ENCODE results near the gene CTDSPL. TPM values are rescaled to one million over a fixed set of nuclear protein-coding genes. Genes with fewer than 3 reads are reported as not detected.

CTDSPL gene
- total and polyA plus RNA-seq, 2 of the 13 experiments (the other 11 are each of a cell fraction or from before 2014, with no cell fraction given): 26.1 to 142 TPM

- TF ChIP-seq ZBTB10 (CRISPR knock-in tag; IDR thresholded peaks at IDR 0.05; ENCODE audit: borderline replicate concordance) (no peak), HCFC1 (IDR thresholded peaks at IDR 0.05; ENCODE audit: low read depth, low read length) (no peak), SOX13 (IDR thresholded peaks at IDR 0.05) (no peak), SOX13 (CRISPR knock-in tag; conservative IDR thresholded peaks at IDR 0.05 in 1 of 2, IDR thresholded peaks at IDR 0.05 in 1 of 2) (peak in 1 of 2 experiments; percentile 92; a peak in 2 of 4 replicates), GLMP (CRISPR knock-in tag; IDR thresholded peaks at IDR 0.05; ENCODE audit: borderline replicate concordance) (no peak), DRAP1 (CRISPR knock-in tag; IDR thresholded peaks at IDR 0.05) (peak; percentile 88), ZNF570 (CRISPR knock-in tag; IDR thresholded peaks at IDR 0.05; ENCODE audit: borderline replicate concordance) (no peak), KLF6 (CRISPR knock-in tag; IDR thresholded peaks at IDR 0.05) (no peak), RBM39 (IDR thresholded peaks at IDR 0.05; ENCODE audit: low read depth, low read length, poor library complexity, severe bottlenecking) (no peak), ZNF18 (CRISPR knock-in tag; IDR thresholded peaks at IDR 0.05; ENCODE audit: insufficient replicate concordance) (no peak), ZNF317 (CRISPR knock-in tag; IDR thresholded peaks at IDR 0.05) (no peak), SP5 (CRISPR knock-in tag; IDR thresholded peaks at IDR 0.05; ENCODE audit: borderline replicate concordance, low read depth) (peak; percentile 83), ZNF251 (CRISPR knock-in tag; IDR thresholded peaks at IDR 0.05) (no peak), ZNF138 (CRISPR knock-in tag; IDR thresholded peaks at IDR 0.05; ENCODE audit: low read depth) (no peak), MATR3 (CRISPR knock-in tag; IDR thresholded peaks at IDR 0.05) (no peak), GATAD1 (CRISPR knock-in tag; IDR thresholded peaks at IDR 0.05) (no peak; the same call in 1 of the 2 replicates), SNRNP70 (IDR thresholded peaks at IDR 0.05; ENCODE audit: low read depth, low read length) (no peak), TOPORS (CRISPR knock-in tag; IDR thresholded peaks at IDR 0.05) (no peak), ZMYM3 (CRISPR knock-in tag; IDR thresholded peaks at IDR 0.05) (peak; percentile 16; the same call in 1 of the 2 replicates), SYNCRIP (IDR thresholded peaks at IDR 0.05; ENCODE audit: insufficient read depth, low read depth, low read length) (no peak), RXRB (CRISPR knock-in tag; IDR thresholded peaks at IDR 0.05; ENCODE audit: borderline replicate concordance) (peak; percentile 68; the same call in 1 of the 2 replicates), MAF1 (CRISPR knock-in tag; IDR thresholded peaks at IDR 0.05; ENCODE audit: borderline replicate concordance) (no peak), SMAD3 (CRISPR knock-in tag; IDR thresholded peaks at IDR 0.05) (no peak)
These were observed 74.3 kb downstream of the CTDSPL start (continued) for GRCh38 chr3:37935756-37936666.

Measured in HepG2 (cell line).